Gastrocnemius medialis (tissue), 4 donors: ENCODE measurements around the gene KRTAP10-4. TPM values are rescaled to one million over a fixed set of nuclear protein-coding genes. Genes with fewer than 3 reads are reported as not detected.

ENCODE experiments used
- ATAC-seq, 2 donors: fragments of 150-250 bp; one replicate each; pipeline ENCODE4 v1.9.1; 2016
- DNase-seq, 2 donors: peaks; one replicate each; pipeline ENCODE4 v3.0.0-alpha.2; 2019
- H3K27ac ChIP-seq, 4 donors: fragments of 200-600 bp; sonication (generic); 1 replicate in 1 of 4; 2 replicates in 3 of 4; pipeline ENCODE4 v1.5.1; 2016 to 2018; ENCODE audit warnings: mild to moderate bottlenecking in 2 of 4, moderate library complexity in 1 of 4
- H3K27me3 ChIP-seq, 3 donors: fragments of 200-600 bp; sonication (generic) in 2 of 3; 1 replicate in 1 of 3; 2 replicates in 2 of 3; pipeline versions ENCODE4 v1.5.1 to v1.6.0; 2016 to 2019; ENCODE audit warnings: mild to moderate bottlenecking in 1 of 3, moderate library complexity in 1 of 3
- H3K36me3 ChIP-seq, 2 donors: fragments of 200-600 bp; sonication (generic) in 1 of 2; one replicate each; pipeline ENCODE4 v1.5.1; 2017 to 2018
- H3K4me1 ChIP-seq, 2 donors: fragments of 200-600 bp; sonication (generic) in 1 of 2; one replicate each; pipeline ENCODE4 v1.5.1; 2016 to 2017; ENCODE audit warnings: mild to moderate bottlenecking in 2 of 2
- H3K4me3 ChIP-seq, 4 donors: fragments of 200-600 bp; sonication (generic) in 3 of 4; 1 replicate in 1 of 4; 2 replicates in 3 of 4; pipeline ENCODE4 v1.5.1; 2016 to 2019; ENCODE audit warnings: mild to moderate bottlenecking in 2 of 4
- H3K9me3 ChIP-seq, 3 donors: fragments of 200-600 bp; sonication (generic) in 2 of 3; 1 replicate in 1 of 3; 2 replicates in 2 of 3; pipeline ENCODE4 v1.5.1; 2016 to 2019
- POLR2A ChIP-seq, 2 donors: fragments of 450-650 bp; IDR thresholded peaks; one replicate each; pipeline ENCODE4 v1.6.1; 2017; ENCODE audit warnings: antibody characterized with exemption in 2 of 2, mild to moderate bottlenecking in 2 of 2, moderate library complexity in 2 of 2
- in situ Hi-C, 4 donors: fragments of 200-750 bp; cut with MboI; loops; one replicate each; pipeline versions ENCODE4 v1.15.0 to v1.8.0; 2017; ENCODE audit warnings: low sequenced_read_pairs in 4 of 4
- intact Hi-C: fragments of 100-400 bp; cut with DNase I; formaldehyde crosslinking; loops from one replicate; pipeline ENCODE4 v1.15.1; 2023; ENCODE audit warnings: low total_unique reads
- total RNA-seq, 4 donors: library from RNA; depleted of rRNA; stranded (reverse); fragments of >200 nt; gene quantifications; one replicate each; pipeline versions ENCODE4 v1.1.0 to v1.2.3, GENCODE V29; 2016
- TF ChIP-seq, protein P1 (sequence below), 5 experiments: fragments of 450-650 bp in 3 of 5; fragments of 200-600 bp in 2 of 5; sonication (generic) in 2 of 5; IDR thresholded peaks in 4 of 5; conservative IDR thresholded peaks in 1 of 5; 1 replicate in 4 of 5; 2 replicates in 1 of 5; pipeline ENCODE4 v1.5.1; 2016 to 2019; ENCODE audit warnings: antibody characterized with exemption in 5 of 5, mild to moderate bottlenecking in 3 of 5, moderate library complexity in 3 of 5

KRTAP10-4 gene
- total RNA-seq, 4 donors from 2014 or later: not detected

DNA sequence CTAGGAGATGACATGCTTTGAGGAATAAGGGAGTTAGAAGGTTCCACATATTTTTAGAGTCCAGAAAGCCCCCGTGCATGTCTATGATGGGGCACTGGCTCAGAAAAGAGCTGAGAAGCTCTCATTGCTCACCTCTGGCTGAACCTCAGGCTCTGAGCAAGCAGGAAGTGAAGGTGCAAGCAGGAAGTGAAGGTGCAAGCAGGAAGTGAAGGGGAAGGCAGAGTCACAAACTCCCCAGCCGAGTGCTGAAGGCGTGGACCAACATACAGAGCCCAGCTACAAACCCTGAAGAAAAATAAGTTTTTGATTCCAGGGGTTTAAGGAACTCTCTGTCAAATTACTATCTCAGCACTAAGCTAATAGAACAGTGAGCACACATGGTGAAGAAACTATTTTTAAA lies 45.4 kb downstream of the KRTAP10-4 start:
- H3K4me1 ChIP-seq: no peaks in the 10 kb centered on the region
- H3K27me3 ChIP-seq: peaks cover 2 to 5% (median 2%) of the 10 kb centered on the region in 3 donors
- ATAC-seq (no peak), DNase-seq (no peak)
- H3K9me3 ChIP-seq: no peaks in the 10 kb centered on the region
- TF ChIP-seq, protein P1, sequence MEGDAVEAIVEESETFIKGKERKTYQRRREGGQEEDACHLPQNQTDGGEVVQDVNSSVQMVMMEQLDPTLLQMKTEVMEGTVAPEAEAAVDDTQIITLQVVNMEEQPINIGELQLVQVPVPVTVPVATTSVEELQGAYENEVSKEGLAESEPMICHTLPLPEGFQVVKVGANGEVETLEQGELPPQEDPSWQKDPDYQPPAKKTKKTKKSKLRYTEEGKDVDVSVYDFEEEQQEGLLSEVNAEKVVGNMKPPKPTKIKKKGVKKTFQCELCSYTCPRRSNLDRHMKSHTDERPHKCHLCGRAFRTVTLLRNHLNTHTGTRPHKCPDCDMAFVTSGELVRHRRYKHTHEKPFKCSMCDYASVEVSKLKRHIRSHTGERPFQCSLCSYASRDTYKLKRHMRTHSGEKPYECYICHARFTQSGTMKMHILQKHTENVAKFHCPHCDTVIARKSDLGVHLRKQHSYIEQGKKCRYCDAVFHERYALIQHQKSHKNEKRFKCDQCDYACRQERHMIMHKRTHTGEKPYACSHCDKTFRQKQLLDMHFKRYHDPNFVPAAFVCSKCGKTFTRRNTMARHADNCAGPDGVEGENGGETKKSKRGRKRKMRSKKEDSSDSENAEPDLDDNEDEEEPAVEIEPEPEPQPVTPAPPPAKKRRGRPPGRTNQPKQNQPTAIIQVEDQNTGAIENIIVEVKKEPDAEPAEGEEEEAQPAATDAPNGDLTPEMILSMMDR (IDR thresholded peaks at IDR 0.05 in 4 of 5, conservative IDR thresholded peaks at IDR 0.05 in 1 of 5): no peak
- TF ChIP-seq POLR2A (IDR thresholded peaks at IDR 0.05): no peak
- intact Hi-C loops (no loop called here), in situ Hi-C loops (no loop called here)
- H3K36me3 ChIP-seq: no peaks in the 10 kb centered on the region
- no peak overlapping the region for H3K4me3 ChIP-seq
- H3K27ac ChIP-seq: no peak overlapping the region

DNA sequence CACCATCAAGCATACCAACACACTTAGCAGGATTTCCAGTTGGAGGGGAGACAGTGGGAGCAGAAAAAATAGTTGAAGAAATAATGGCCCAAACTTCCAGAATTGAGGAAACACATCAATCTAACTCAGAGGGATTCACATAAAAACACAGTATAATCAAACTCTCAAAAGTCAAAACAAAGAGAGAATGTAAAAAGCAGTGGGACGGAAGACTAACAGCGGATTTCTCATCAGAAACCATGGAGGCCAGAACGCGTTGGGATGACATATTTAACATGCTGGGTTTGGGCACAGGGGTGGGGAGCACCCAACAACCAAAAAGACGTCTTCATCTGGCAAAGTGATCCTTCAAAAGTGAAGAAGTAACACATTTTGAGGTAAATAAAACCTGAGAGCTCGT lies 46.4 kb downstream of the KRTAP10-4 start:
- Histone ChIP-seq H3K27me3 (peaks cover 0 to 4% (median 2%) of the 10 kb centered on the region in 3 donors), H3K27ac (no peak overlapping the region), H3K4me1 (no peaks in the 10 kb centered on the region), H3K9me3 (no peaks in the 10 kb centered on the region), H3K4me3 (no peak overlapping the region), H3K36me3 (no peaks in the 10 kb centered on the region)
- intact Hi-C loops: no loop called here
- no peak for ATAC-seq
- no peak for DNase-seq
- in situ Hi-C loops: no loop called here
- TF ChIP-seq, protein P1 (IDR thresholded peaks at IDR 0.05 in 4 of 5, conservative IDR thresholded peaks at IDR 0.05 in 1 of 5): no peak
- TF ChIP-seq POLR2A (IDR thresholded peaks at IDR 0.05): no peak

DNA sequence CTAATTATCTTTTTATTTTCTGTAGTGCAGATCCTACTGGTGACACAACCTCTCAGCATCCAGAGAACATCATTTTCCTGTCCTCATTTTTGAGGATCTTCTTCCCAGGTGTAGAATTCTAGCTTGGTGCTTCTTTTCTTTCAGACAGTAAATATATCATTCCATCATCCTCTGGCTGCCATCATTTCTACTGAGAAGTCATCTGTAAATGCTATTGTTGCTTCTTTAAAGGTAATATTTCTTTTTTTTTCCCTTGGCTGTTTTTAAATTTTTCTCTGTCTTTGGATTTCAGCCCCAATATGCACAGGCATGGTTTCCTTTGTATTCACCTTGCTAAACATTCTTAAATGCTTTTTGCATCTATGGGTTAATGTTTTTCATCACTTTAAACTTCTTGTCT lies 50.0 kb downstream of the KRTAP10-4 start:
- Histone ChIP-seq H3K9me3 (no peaks in the 10 kb centered on the region), H3K4me3 (no peak overlapping the region), H3K4me1 (no peaks in the 10 kb centered on the region), H3K27ac (no peak overlapping the region), H3K27me3 (peaks cover 0 to 14% (median 9%) of the 10 kb centered on the region in 3 donors), H3K36me3 (no peaks in the 10 kb centered on the region)
- intact Hi-C loops (no loop called here), in situ Hi-C loops (no loop called here)
- ATAC-seq (no peak), DNase-seq (no peak)
- TF ChIP-seq, protein P1 (IDR thresholded peaks at IDR 0.05 in 4 of 5, conservative IDR thresholded peaks at IDR 0.05 in 1 of 5): no peak
- no peak for TF ChIP-seq POLR2A (IDR thresholded peaks at IDR 0.05)

Other genes with a start within 250 kb of the KRTAP10-4 start
- gene CFAP410, start 234.3 kb upstream of the KRTAP10-4 start, total RNA-seq: 10 to 100 TPM; 10.6 to 23.0 (median 20.0) TPM
- under 1 TPM; 0.15 to 0.52 (median 0.44) TPM for gene TRPM2, start 220.1 kb upstream of the KRTAP10-4 start, total RNA-seq
- gene LRRC3, start 118.2 kb upstream of the KRTAP10-4 start, total RNA-seq: under 1 TPM; 0.36 to 0.70 (median 0.55) TPM
- gene KRTAP10-1, start 33.5 kb upstream of the KRTAP10-4 start, total RNA-seq: not detected
- not detected for gene KRTAP10-2, start 22.2 kb upstream of the KRTAP10-4 start, total RNA-seq
- gene KRTAP10-3, start 14.9 kb upstream of the KRTAP10-4 start, total RNA-seq: not detected
- gene KRTAP10-5, start 6.9 kb downstream of the KRTAP10-4 start, total RNA-seq: not detected
- gene KRTAP10-6, start 18.8 kb downstream of the KRTAP10-4 start, total RNA-seq: not detected
- not detected for gene KRTAP10-7, start 26.9 kb downstream of the KRTAP10-4 start, total RNA-seq
- gene KRTAP10-8, start 38.4 kb downstream of the KRTAP10-4 start, total RNA-seq: not detected
- gene KRTAP10-9, start 53.4 kb downstream of the KRTAP10-4 start, total RNA-seq: not detected
- gene KRTAP10-10, start 63.6 kb downstream of the KRTAP10-4 start, total RNA-seq: not detected
- not detected for gene KRTAP10-11, start 72.7 kb downstream of the KRTAP10-4 start, total RNA-seq
- gene KRTAP12-4, start 80.9 kb downstream of the KRTAP10-4 start, total RNA-seq: not detected
- gene KRTAP12-3, start 84.2 kb downstream of the KRTAP10-4 start, total RNA-seq: not detected
- not detected for gene KRTAP12-2, start 93.2 kb downstream of the KRTAP10-4 start, total RNA-seq
- gene KRTAP12-1, start 108.4 kb downstream of the KRTAP10-4 start, total RNA-seq: not detected
- not detected for gene KRTAP10-12, start 123.4 kb downstream of the KRTAP10-4 start, total RNA-seq
- not detected for gene TSPEAR, start 137.8 kb downstream of the KRTAP10-4 start, total RNA-seq
- gene UBE2G2, start 228.1 kb downstream of the KRTAP10-4 start, total RNA-seq: 10 to 100 TPM; 64.2 to 83.8 (median 73.3) TPM
- gene SUMO3, start 244.3 kb downstream of the KRTAP10-4 start, total RNA-seq: 10 to 100 TPM; 49.0 to 85.9 (median 63.7) TPM